GM21447 (cell line): ENCODE results near the gene FBXL13.
"Not testable (repeated sequence)": the region's sequence is repeated elsewhere in the genome, so short reads cannot be mapped to it uniquely, and the experiment has no call there.

Experiments used
- ATAC-seq: cut with Tn5 transposase; IDR thresholded peaks from one replicate; pipeline ENCODE4 v1.9.1; 2021; ENCODE audit not compliant: unreplicated experiment

The FBXL13 gene

GRCh38 chr7:102988088-102988487 is 86.5 kb downstream of the FBXL13 start:
- ATAC-seq = no peak

- ATAC-seq = no peak
Observed at GRCh38 chr7:102985176-102985783, 89.3 kb downstream of the FBXL13 start.

- no peak for ATAC-seq
Observed at GRCh38 chr7:102983602-102984001, 91.0 kb downstream of the FBXL13 start.

- ATAC-seq = no peak
Observed at GRCh38 chr7:102982235-102982634, 92.4 kb downstream of the FBXL13 start.

- ATAC-seq = no peak
Observed at GRCh38 chr7:102981451-102981850, 93.1 kb downstream of the FBXL13 start.

GRCh38 chr7:102979670-102980069 is 94.9 kb downstream of the FBXL13 start:
- no peak for ATAC-seq

GRCh38 chr7:102978284-102978683 is 96.3 kb downstream of the FBXL13 start:
- no peak for ATAC-seq

GRCh38 chr7:102977586-102977985 is 97.0 kb downstream of the FBXL13 start:
- not testable (repeated sequence) for ATAC-seq

- no peak for ATAC-seq
Observed at GRCh38 chr7:102976493-102976892, 98.1 kb downstream of the FBXL13 start.

- ATAC-seq = no peak
Observed at GRCh38 chr7:102975854-102976253, 98.7 kb downstream of the FBXL13 start.

- ATAC-seq = no peak
Observed at GRCh38 chr7:102974366-102975236, 100.0 kb downstream of the FBXL13 start.

GRCh38 chr7:102973096-102973802 is 101.3 kb downstream of the FBXL13 start:
- no peak for ATAC-seq

GRCh38 chr7:102967798-102968197 is 106.8 kb downstream of the FBXL13 start:
- ATAC-seq = no peak

GRCh38 chr7:102966465-102966864 is 108.1 kb downstream of the FBXL13 start:
- ATAC-seq = no peak

- not testable (repeated sequence) for ATAC-seq
Observed at GRCh38 chr7:102961993-102962392, 112.6 kb downstream of the FBXL13 start.

GRCh38 chr7:102958004-102958403 is 116.6 kb downstream of the FBXL13 start:
- ATAC-seq = not testable (repeated sequence)

- not testable (repeated sequence) for ATAC-seq
Observed at GRCh38 chr7:102954359-102954758, 120.2 kb downstream of the FBXL13 start.

- ATAC-seq = no peak
Observed at GRCh38 chr7:102953406-102953805, 121.2 kb downstream of the FBXL13 start.

- no peak for ATAC-seq
Observed at GRCh38 chr7:102951839-102952238, 122.8 kb downstream of the FBXL13 start.

GRCh38 chr7:102944241-102944640 is 130.4 kb downstream of the FBXL13 start:
- ATAC-seq = no peak

GRCh38 chr7:102943423-102944169 is 131.0 kb downstream of the FBXL13 start:
- no peak for ATAC-seq
